ENCODE data around the gene MIER2.
"Not testable (repeated sequence)": the region's sequence is repeated elsewhere in the genome, so short reads cannot be mapped to it uniquely, and the experiment has no call there.

Gene MIER2

GRCh38 chr19:270766-271318, 73.8 kb downstream of the MIER2 start:
- not testable (repeated sequence) for H3K9ac ChIP-seq (ENCODE audit: low read length in 2 of 2); H3K27ac ChIP-seq (ENCODE audit: low read length); H3K4me3 ChIP-seq (ENCODE audit: low read length in 2 of 2); H3K4me1 ChIP-seq (ENCODE audit: control insufficient read depth, insufficient read depth, low read length); H3K36me3 ChIP-seq (ENCODE audit: control insufficient read depth in 2 of 2, insufficient read depth in 2 of 2, low read length in 2 of 2); H3K9me3 ChIP-seq (ENCODE audit: control insufficient read depth in 2 of 2, low read length in 2 of 2)
- H3K27me3 ChIP-seq (ENCODE audit: control insufficient read depth in 1 of 2, insufficient read depth in 2 of 2, low read length in 2 of 2), result peaks cover 6 to 28% of the 10 kb centered on the region in 2 donors

- no peak overlapping the region for H3K9ac ChIP-seq (ENCODE audit: low read length in 2 of 2)
- H3K36me3 ChIP-seq (ENCODE audit: control insufficient read depth in 2 of 2, insufficient read depth in 2 of 2, low read length in 2 of 2), result no peaks in the 10 kb centered on the region
- H3K4me1 ChIP-seq (ENCODE audit: control insufficient read depth, insufficient read depth, low read length), result peaks cover 3% of the 10 kb centered on the region
- H3K27ac ChIP-seq (ENCODE audit: low read length), result no peak overlapping the region
- peaks cover 8 to 35% of the 10 kb centered on the region in 2 donors for H3K27me3 ChIP-seq (ENCODE audit: control insufficient read depth in 1 of 2, insufficient read depth in 2 of 2, low read length in 2 of 2)
- H3K9me3 ChIP-seq (ENCODE audit: control insufficient read depth in 2 of 2, low read length in 2 of 2), result no peaks in the 10 kb centered on the region
- H3K4me3 ChIP-seq (ENCODE audit: low read length in 2 of 2), result no peak overlapping the region
Measured at GRCh38 chr19:269241-269640, 75.4 kb downstream of the MIER2 start.

DNA sequence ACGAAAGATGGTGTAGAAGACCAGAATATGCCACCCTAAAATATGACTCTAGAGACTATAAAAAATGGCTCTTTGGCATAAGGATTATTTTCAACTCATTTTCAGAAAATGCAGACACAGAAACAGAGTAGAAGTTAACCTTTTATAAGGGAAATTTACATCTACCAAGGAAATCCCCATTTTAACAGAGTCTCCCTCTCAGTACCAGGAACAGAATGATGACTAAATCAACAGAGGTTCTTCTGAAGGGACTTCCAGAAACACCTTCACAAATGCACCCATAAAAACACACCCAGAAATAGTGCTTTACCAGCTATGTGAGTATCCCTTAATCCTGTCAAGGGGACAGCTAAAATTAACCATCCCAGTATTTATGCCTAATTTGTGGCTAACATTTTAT, 82.5 kb downstream of the MIER2 start:
- no peaks in the 10 kb centered on the region for H3K9me3 ChIP-seq (ENCODE audit: control insufficient read depth in 2 of 2, low read length in 2 of 2)
- no peaks in the 10 kb centered on the region for H3K36me3 ChIP-seq (ENCODE audit: control insufficient read depth in 2 of 2, insufficient read depth in 2 of 2, low read length in 2 of 2)
- H3K4me3 ChIP-seq (ENCODE audit: low read length in 2 of 2), result no peak overlapping the region
- no peak overlapping the region for H3K9ac ChIP-seq (ENCODE audit: low read length in 2 of 2)
- H3K27me3 ChIP-seq (ENCODE audit: control insufficient read depth in 1 of 2, insufficient read depth in 2 of 2, low read length in 2 of 2), result peaks cover 5 to 22% of the 10 kb centered on the region in 2 donors
- H3K27ac ChIP-seq (ENCODE audit: low read length), result no peak overlapping the region
- H3K4me1 ChIP-seq (ENCODE audit: control insufficient read depth, insufficient read depth, low read length), result peaks cover 3% of the 10 kb centered on the region

DNA sequence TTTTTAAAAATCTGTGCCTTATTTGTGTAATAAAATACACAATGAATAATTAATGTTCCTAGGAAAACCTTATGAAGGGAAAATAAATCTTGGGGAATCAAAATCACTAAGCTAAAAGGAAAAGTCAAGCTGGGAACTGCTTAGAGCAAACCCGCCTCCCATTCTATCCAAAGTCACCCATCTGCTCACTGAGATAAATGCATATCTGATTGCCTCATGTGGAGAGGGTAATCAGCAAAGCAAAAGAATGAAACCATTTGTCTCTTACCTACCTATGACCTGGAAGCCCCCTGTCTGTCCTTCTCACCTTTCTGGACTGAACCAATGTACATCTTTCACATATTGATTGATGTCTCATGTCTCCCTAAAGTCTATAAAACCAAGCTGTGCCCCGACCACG, 87.8 kb downstream of the MIER2 start:
- not testable (repeated sequence) for H3K9ac ChIP-seq (ENCODE audit: low read length in 2 of 2); H3K4me1 ChIP-seq (ENCODE audit: control insufficient read depth, insufficient read depth, low read length); H3K4me3 ChIP-seq (ENCODE audit: low read length in 2 of 2); H3K36me3 ChIP-seq (ENCODE audit: control insufficient read depth in 2 of 2, insufficient read depth in 2 of 2, low read length in 2 of 2); H3K9me3 ChIP-seq (ENCODE audit: control insufficient read depth in 2 of 2, low read length in 2 of 2); H3K27me3 ChIP-seq (ENCODE audit: control insufficient read depth in 1 of 2, insufficient read depth in 2 of 2, low read length in 2 of 2); H3K27ac ChIP-seq (ENCODE audit: low read length)

Measured in stomach smooth muscle (tissue), 2 donors.